GM19035 (cell line): ENCODE measurements around the gene CPLANE1.
"Not testable (repeated sequence)": the region's sequence is repeated elsewhere in the genome, so short reads cannot be mapped to it uniquely, and the experiment has no call there.

ENCODE experiments used
- ATAC-seq: cut with Tn5 transposase; IDR thresholded peaks from one replicate; pipeline ENCODE4 v1.9.1; 2021; ENCODE audit not compliant: unreplicated experiment

CPLANE1 gene

DNA sequence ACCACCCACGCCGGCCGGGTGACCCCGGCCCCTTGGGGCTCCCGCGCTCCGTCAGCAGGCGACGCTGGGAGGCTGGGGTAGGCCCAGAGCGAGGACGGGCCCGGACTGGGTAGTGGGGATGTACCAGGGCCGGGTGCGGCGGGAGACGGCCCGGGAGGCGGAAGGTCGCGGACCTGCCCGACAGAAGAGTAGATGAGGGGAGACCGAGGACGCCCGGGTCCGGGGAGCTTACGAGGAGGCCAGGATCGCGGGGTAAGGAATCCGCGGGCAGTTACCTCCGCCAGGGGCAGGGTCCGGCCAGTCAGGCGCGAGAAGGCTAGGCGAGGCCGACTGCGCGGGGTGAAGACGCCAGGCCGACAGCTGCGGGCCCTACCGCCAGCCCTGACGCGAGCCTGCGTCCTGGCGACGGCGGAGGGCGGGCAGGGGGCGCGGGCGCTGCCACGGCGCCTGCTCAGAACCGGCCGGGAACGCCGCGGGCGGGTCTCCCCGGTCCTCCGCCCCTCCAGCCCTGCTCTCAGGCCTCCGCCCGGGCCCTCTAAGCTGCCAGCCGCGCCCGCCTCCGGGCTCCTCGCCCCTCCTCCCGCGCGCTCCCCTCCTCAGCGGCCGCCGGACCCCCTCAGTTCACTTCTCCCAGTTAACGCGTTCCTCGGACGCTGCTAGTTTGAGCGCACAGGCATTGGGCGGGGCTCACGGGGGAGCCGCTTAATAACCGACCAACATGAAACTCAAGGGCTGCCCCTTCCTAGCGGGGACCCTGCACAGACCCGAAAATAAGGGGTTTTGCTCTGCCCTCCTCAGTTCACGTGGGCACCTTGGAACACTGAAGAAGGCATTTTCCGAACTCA is at the start of gene CPLANE1:
Gene CPLANE1 (minus strand): TSS at position 407 of the 845 bp plus-strand sequence. CDS start 1,678 bp downstream, outside the sequence.
- ATAC-seq = peak; percentile 81

DNA sequence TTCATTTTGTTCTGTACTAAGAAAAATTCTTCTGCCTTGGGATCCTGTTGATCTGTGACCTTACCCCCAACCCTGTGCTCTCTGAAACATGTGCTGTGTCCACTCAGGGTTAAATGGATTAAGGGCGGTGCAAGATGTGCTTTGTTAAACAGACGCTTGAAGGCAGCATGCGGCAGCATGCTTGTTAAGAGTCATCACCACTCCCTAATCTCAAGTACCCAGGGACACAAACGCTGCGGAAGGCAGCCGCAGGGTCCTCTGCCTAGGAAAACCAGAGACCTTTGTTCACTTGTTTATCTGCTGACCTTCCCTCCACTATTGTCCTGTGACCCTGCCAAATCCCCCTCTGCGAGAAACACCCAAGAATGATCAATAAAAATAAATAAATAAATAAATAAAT is 47.1 kb upstream of the CPLANE1 start:
- ATAC-seq = not testable (repeated sequence)

DNA sequence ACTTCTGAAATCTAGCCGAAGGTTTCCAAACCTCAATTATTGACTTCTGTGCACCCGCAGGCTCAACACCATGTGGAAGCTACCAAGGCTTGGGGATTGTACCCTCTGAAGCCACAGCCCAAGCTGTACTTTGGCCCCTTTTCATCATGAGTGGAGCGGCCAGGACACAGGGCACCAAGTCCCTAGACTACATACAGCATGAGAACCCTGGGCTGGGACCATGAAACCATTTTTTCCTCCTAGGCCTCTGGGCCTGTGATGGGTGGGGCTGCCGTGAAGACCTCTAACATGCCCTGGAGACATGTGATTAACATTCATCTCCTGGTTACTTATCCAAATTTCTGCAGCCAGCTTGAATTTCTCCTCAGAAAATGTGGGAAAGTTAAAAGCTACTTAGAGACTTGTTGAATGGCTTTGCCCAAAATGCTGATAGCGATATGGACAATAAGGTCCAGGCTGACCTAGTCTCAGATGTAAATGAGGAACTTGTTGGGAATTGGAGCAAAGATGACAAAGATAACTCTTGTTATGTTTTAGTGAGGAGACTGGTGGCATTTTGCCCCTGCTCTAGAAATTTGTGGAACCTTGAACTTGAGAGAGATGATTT is 34.1 kb upstream of the CPLANE1 start:
- ATAC-seq = no peak

DNA sequence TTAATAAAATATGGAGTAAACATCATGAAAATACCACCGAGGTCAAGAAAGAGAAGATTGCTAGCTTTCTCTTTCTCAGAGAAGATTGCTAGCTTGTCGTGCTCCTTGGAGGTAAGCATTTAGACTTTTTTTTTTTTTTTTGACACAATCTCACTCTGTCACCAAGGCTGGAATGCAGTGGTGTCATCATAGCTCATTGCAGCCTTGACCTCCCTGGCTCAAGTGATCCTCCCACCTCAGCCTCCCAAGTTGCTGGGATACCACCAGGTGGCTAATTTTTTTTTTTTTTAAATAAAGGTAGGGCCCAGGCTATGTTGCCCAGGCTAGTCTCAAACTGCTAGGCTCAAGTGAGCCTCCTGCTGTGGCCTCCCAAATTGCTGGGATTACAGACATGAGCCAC is 26.3 kb upstream of the CPLANE1 start:
- no peak for ATAC-seq

DNA sequence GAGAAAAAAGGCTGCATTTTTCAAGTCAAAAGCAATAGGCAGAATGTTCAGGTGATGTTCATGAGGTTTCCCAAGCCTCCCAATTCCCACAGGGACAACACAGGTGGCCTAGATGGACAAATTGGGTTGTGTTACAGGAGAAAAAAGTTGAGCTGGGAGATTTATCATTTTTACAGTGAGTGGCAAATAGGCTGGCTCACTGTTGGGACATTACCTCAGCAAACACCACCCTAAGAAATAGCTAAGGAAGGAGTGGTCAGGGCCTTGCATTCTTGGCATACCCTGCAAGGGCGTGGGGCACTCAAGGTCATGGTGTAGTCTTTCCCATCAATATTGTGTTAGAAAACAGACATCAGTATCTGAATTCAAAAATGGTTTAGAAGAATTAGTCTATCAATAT is 23.3 kb upstream of the CPLANE1 start:
- ATAC-seq = no peak

DNA sequence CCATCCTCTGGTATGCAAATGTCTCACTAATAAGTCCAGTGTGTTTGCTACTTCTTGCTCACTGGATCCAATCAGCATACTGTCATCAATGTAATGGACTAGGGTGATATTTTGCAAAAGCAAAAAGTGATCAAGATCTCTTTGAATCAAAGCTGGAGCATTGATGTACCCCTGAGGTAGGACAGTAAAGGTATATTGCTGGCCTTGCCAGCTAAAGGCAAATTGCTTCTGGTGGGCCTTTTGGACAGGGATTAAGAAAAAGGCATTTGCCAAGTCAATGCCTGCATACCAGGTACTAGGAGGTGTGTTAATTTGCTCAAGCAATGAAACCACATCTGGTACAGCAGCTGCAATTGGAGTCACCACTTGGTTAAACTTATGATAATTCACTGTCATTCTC is 18.9 kb upstream of the CPLANE1 start:
- not testable (repeated sequence) for ATAC-seq

DNA sequence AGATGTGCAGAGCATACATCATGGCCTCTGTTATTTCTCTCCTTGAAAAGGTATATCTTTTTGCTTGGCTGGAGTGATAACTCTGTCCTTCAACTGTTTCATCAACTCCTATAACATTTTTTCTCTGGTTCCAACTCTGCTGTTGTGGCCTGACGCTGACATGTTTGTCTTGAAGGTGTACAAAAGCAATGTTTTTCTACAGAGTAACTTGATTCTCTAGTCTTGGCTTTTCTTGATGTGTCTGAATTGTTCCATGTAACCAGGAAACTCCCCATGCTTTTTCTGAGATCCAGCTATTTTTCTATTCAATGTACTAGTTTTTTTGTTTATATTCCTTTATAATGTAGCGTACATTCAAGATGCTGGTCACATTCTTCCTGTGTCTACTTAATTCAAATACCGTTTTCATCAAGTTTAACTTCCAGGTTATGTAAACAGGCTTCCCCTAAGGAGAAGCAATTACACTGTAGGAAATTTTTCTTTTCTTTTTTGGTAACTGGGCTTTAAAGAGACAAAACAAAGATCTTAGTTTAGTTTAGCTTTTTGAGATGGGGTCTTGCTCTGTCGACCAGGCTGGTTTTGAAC is 6.7 kb upstream of the CPLANE1 start:
- no peak for ATAC-seq

DNA sequence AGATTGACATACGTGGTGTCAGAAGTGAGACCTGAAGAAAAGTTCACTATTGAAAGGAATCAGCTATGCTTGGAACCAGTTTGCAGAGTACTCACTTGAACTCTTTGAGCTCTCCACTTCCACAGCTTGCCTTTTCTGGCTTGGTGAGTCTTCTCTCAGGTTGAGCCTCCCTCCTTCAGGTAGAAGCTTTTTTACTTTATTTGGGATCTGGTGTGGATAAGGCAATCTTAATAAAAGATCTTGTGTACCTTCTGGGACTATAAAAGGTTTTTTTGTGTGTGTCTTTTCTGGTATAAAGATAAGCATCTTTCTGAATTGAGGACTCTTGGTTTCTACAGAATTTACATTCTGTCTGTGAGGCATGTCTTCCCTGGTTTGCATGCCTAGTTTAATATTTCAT is 5.4 kb upstream of the CPLANE1 start:
- no peak for ATAC-seq

DNA sequence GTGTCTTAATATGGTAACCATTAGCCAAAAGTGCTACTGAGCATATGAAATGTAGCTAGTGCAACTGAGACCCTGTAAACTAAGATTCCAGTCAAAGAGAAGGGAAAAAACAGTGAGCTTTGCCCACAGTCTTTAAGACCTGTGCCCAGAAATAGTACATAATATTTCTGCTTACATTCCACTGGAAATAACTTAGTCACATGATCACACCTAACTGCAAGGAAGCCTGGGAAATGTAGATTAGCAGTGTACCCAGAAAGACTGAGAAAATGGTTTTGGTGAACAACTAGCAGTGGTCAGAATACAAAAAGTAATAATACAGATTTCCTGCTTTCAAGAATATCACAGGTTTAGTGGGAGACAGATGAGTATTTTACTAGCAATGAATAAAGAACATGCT is 2.5 kb upstream of the CPLANE1 start:
- ATAC-seq = no peak

DNA sequence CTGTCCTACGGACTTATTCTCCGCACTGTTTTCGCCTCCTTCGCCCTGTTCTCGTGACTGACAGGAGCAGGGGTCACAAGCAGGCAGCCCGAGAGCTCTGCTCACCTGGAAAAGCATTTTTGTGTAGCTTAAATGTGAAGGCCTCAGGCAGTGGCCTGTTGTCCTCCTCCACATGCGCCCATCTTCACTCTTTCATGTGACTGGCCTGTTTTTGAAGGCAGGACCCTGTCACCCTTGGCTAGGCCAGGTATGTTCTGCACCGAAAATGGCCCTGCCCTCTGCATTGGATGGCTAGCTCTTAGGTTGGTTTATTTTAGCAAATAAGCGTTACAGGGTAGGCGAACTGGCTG is 614 bp upstream of the CPLANE1 start:
- no peak for ATAC-seq

DNA sequence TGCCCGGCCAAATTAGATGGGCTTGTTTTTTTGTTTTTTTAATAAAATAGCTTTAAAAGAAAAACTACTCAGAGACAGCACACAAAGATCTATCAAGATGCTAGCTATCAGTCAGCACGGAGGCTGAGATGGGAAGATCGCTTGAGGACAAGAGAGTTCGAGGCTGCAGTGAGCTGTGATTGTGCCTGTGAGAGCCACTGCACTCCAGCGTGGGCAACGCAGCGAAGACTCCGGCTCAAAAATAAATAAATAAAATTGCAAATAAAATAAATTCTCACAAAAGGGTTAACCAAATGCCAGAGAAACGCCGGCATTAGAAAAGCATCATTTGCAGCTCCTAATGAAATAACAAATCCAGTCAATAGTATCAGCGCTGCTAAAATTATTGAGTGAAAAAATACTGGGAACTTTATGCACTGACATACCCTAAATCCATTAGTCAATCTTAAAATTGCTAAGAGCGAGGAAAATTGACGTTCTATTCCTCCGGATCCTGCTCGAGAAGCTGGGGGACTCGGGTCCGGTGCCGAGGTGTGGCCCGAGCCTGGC is 681 bp downstream of the CPLANE1 start:
- ATAC-seq = no peak

DNA sequence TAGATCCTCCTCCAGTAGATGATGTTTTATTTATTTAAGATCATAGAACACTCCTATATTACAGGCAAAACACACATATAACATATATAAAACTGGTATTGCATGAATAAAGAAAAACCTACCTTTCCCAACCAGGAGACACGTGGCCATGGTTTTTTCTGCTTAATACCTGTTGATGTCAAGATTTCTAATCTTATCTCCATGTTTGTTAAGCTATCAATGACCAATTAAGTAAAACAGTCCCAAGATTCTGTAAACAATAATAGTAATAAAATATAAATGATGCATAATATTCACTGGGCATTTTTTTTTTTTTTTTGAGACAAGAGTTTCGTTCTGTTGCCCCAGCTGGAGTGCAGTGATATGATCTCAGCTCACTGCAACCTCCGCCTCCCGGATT is 1.7 kb downstream of the CPLANE1 start:
- no peak for ATAC-seq

DNA sequence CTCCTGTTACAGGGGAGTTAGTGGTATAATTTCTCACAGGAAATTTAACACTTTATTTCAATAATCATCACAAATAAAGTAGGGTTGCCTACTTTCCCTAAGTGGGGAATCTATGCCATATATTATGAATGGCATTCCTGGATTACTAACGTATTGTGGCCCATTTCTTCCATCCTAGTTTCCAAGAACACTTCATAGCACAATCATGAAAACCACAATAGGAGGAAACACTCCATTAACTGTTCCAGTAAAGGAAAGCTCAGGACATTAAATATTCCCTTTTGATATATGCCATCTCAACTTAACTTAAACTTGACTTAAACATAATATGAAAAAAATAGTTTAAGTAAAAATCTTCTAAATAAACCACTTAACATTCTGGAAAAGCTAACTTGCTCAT is 2.1 kb downstream of the CPLANE1 start:
- ATAC-seq = no peak

DNA sequence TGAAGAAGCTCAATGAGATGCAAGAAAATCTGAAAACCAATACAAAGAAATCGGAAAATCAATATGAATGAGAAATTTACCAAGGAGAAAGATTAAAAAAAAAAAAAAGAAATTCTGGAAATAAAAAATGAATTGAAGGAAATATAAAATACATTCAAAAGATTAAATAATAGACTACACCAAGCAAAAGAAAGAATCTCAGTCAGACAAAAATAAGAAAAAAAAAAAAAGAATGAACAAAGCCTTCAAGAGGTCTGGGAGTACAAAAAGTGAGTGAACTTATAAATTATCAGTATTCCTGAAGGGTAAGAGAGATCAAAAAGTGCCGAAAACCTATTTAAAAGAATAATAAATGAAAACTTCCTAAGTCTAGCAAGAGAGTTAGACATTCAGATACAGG is 14.9 kb downstream of the CPLANE1 start:
- no peak for ATAC-seq

DNA sequence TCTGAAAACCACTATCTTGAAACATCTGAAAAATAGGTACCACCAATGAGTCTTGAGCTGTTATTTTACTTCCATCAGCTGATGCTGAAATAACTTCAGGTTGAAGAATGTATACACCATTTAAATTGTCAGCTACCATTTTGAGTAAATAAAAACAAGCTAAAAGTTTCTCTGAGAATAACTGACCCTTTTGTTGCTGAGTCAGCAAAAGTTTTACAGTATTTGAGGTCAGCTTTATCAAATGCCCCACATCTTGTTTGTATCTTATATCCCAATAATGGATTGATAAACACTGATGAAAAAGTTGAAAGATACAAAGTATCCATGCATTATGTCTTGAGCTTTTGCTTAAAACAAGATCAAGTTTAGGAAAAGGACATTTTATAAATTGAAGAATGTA is 22.8 kb downstream of the CPLANE1 start:
- ATAC-seq = no peak

DNA sequence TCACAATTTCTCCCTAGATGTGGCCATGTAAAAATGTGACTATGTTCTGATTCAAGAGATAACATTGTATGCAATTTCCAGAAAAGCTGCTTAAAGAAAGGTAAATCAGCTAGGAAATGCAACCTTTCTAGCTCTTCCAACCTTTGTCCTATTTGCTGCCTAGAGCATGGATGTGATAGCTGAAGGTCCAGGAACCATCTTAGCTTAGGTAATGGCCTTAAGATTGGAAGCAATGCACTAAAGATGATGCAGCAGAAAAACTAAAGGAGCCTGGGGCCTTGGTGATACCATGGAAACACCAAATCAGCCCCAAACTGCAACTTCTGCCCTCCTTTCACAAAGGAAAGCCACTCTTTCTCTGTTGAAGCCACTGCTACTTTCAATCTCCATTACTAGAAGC is 27.0 kb downstream of the CPLANE1 start:
- ATAC-seq = no peak

DNA sequence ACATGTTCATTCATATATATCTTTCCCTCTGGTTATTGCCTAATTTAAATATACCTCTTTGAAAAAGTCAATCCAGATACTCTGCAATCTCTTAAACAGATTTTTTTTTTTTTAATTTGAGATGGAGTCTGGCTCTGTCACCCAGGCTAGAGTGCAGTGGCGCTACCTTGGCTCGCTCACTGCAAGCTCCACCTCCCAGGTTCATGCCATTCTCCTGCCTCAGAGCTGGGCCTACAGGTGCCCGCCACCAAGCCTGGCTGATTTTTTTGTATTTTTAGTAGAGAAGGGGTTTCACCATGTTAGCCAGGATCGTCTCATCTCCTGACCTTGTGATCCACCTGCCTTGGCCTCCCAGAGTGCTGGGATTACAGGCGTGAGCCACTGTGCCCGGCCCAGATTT is 28.8 kb downstream of the CPLANE1 start:
- not testable (repeated sequence) for ATAC-seq

DNA sequence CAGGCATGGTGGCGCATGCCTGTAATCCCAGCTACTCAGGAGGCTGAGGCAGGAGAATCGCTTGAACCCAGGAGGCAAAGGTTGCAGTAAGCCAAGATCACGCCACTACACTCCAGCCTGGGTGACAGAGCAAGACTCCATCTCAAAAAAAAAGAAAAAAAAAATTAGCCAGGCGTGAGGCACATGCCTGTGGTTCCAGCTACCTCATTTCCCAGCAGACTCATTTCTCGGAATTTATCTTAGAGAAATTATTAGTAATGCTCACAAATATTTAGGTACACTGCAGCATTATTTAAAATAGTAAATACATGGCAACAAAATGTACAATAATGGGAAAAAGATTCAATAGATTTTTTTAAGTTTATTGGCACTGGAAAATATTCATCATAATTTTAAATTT is 29.8 kb downstream of the CPLANE1 start:
- not testable (repeated sequence) for ATAC-seq

DNA sequence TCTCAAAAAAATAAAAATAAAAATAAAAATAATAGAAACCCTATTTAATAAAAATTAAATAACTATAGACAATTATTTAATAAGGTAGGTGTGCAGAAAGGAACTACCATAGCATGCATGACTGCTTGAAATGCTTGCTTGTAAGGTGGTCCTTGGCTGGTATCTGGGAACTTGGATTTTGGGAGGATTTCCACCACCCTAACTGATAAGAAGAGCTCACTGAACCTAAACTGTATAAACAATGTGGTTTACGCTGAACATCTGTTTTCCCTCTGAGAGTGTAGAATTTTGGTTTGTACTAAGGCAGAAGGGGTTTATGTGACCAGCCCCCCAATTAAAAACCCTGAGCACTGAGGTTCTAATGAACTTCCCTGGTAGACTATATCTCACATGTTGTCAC is 31.2 kb downstream of the CPLANE1 start:
- no peak for ATAC-seq

DNA sequence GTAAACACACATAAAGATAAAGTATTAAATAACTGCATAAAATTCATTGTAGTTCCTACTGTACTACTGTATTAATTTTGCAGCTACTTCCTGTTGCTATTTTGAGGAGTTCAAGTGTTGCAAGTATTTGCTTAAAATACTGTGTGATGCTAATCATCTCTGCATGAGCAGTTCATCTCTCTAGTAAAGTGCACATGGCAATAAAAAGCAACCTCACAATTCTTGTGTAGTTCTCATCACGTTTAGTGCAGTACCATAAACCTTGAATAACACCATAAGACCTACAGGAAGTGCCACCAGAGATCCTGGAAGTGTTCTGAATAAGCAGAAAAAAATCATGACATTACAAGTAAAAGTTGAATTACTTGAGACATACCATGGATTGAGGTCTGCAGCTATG is 34.6 kb downstream of the CPLANE1 start:
- no peak for ATAC-seq

DNA sequence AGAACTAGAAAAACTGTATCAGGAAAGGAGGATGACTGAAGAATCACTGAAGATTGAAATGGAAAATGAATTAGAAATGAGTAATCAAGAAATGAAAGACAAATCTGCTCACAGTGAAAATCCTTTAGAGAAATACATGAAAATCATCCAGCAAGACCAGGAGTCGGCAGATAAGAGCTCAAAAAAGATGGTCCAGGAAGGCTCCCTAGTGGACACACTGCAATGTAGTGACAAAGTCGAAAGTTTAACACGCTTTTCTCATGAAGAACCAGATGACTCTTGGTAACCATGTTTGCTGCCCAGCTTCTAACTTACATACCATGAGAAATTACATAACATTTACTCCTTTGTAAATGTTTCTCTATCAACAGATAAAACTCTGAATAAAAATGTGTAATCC is 37.1 kb downstream of the CPLANE1 start:
- no peak for ATAC-seq

DNA sequence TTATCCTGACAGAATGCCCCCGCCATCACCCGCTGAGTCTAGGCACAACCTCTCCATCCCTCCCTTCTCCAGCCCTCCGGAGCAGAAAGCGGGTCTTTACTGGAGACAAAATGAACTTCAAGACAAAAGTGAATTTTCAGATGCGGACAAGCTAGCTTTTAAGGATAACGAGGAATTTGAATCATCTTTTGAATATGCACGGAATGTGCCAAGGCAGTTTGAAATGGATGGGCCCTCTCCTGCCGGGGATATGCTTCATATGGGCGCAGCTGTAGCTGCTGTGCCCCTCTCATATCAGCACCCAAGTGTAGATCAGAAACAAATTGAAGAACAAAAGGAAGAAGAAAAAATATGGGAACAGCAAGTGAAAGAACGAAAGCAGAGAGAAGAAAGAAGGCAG is 37.5 kb downstream of the CPLANE1 start:
- ATAC-seq = no peak
